GM12878 (cell line): Measurements from ENCODE around the gene ZNF284.

ENCODE experiments used
- NR2C2 ChIP-seq: IDR thresholded peaks from 2 replicates; pipeline ENCODE4 v1.6.1; 2011; ENCODE audit warnings: borderline replicate concordance, low read depth; ENCODE audit not compliant: control insufficient read depth, insufficient read length
- TF ChIP-seq, protein P1 (sequence below), 3 experiments: IDR thresholded peaks in 2 of 3; conservative IDR thresholded peaks in 1 of 3; 2 replicates each; pipeline ENCODE4 v1.5.1; 2011; ENCODE audit warnings: low read depth in 3 of 3, low read length in 3 of 3, mild to moderate bottlenecking in 3 of 3, control low read depth in 2 of 3, moderate library complexity in 2 of 3, inconsistent platforms in 1 of 3, mixed read lengths in 1 of 3; ENCODE audit not compliant: control insufficient read depth in 2 of 3, insufficient read depth in 1 of 3; ENCODE audit errors: extremely low read depth in 1 of 3

DNA sequence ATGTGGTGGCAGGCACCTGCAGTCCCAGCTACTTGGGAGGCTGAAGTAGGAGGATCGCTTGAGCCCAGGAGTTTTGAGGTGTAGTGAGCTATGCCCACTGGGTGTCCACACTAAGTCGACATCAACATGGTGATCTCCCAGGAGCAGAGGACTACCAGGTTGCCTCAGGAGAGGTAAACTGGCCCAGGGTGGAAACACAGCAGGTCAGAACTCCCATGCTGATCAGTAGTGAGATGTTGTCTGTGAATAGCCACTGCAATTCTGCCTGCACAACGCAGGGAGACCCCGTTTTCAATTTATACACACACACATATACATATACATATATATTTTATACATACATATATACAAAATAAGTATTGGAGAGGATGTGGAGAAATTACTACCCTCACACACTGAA is 20.1 kb downstream of the ZNF284 start:
- no peak for TF ChIP-seq NR2C2
- TF ChIP-seq, protein P1, sequence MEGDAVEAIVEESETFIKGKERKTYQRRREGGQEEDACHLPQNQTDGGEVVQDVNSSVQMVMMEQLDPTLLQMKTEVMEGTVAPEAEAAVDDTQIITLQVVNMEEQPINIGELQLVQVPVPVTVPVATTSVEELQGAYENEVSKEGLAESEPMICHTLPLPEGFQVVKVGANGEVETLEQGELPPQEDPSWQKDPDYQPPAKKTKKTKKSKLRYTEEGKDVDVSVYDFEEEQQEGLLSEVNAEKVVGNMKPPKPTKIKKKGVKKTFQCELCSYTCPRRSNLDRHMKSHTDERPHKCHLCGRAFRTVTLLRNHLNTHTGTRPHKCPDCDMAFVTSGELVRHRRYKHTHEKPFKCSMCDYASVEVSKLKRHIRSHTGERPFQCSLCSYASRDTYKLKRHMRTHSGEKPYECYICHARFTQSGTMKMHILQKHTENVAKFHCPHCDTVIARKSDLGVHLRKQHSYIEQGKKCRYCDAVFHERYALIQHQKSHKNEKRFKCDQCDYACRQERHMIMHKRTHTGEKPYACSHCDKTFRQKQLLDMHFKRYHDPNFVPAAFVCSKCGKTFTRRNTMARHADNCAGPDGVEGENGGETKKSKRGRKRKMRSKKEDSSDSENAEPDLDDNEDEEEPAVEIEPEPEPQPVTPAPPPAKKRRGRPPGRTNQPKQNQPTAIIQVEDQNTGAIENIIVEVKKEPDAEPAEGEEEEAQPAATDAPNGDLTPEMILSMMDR (IDR thresholded peaks at IDR 0.05 in 2 of 3, conservative IDR thresholded peaks at IDR 0.05 in 1 of 3; ENCODE audit: control insufficient read depth in 2 of 3, extremely low read depth in 1 of 3, insufficient read depth in 1 of 3, low read depth in 3 of 3, low read length in 3 of 3), result no peak
